HG02588 (cell line): ENCODE measurements around the gene GP1BA.

Experiments
- ATAC-seq: cut with Tn5 transposase; IDR thresholded peaks from one replicate; pipeline ENCODE4 v1.9.1; 2021; ENCODE audit warnings: mild to moderate bottlenecking, moderate library complexity; ENCODE audit not compliant: unreplicated experiment

Gene GP1BA

DNA sequence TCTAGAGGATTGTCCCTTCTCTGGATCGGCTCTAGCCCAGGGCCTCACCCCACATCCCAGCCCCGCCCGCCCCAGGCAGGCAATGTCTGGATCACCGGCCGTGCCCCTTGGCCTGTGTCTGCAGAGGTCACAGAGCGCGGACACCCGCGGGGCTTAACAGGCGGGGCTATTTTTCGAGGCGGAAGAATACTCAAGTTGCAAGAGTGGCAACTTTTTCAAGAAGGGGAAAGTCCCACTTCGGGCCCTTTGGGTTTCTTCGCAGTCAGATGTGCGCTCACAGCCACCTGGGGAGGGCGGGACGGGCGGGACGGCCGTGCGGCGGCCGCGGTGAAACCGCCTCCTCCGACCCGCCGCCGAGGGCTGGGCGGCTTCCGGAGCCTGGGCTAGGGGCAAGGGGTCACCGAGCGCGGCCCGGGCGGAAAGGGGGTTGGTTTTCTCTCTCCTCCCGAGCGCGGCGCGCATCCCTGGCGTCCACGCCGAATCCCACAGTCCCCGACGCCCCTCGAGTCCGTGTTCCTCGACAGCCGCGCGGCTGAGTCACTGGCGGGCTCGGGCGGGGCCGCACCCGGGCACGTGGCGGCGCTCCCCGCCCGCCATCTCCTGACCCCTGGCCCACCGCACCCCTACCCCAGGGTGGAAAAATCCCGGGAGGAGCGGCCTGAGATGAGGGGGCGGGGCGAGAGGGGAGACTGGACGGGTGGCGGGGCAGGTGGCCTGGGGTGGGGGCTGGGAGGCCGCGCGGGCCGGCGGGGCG, 17.4 kb downstream of the GP1BA start:
- ATAC-seq: peak; percentile 19

DNA sequence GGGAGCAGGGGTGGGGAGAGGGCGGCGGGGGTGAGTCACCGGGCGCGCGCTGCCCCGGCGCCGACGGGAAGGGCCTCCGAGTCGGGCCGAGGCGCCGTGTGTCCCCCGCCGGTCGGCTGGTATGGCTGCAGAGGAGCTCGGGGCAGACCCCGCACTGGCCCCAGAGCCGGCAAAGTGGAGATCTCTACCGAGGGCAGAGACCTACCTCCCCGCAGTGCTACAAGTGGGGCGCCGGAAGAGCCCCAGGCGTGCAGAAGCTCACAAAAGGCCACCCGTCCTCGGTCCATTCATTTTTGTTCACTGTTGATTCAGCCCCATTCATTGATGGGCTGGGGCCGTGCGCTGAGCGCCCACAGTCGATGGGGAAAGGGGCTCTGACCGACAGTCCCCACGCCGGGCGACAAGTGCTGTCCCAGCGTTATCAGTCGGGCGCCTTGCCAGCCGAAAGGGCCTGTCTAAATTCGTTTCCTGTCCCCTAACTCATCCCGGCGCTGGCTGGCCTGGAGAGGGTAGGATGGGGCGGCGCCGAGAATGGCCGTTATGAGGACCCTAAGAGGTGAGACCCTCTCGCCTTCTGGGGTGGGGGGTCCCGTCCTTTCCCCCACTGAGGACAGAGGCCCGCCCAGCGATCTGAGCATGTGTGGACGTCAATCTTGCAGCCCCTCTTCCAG, 18.1 kb downstream of the GP1BA start:
- ATAC-seq: peak; percentile 2

DNA sequence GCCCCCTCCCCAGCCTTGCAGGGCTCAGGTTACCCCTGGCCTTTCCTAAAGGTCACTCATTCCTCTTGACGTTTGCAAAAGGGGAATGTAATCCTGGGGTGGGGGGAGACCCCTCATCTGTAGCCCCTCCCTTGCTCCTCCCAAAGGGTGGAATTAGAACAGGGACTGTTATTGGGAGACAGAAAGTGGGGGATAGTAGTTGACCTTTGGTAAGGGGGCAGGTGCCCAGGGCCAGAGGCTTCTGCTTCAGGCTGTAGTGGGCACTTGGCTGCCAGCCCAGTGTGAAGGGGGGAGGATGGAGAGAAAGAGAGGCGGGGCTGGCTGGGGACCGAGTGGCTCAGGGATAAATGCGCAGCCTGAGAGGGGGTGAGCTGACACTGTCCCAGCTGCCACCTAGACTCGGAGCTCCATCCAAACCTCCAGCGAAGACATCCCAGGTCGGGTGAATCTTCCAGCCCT, 18.7 kb downstream of the GP1BA start, which contains the start of gene ENO3:
Gene ENO3, plus strand, starts transcription at position 374 of the 459 bp plus-strand sequence. CDS start 711 bp downstream, outside the sequence.
- no peak for ATAC-seq

DNA sequence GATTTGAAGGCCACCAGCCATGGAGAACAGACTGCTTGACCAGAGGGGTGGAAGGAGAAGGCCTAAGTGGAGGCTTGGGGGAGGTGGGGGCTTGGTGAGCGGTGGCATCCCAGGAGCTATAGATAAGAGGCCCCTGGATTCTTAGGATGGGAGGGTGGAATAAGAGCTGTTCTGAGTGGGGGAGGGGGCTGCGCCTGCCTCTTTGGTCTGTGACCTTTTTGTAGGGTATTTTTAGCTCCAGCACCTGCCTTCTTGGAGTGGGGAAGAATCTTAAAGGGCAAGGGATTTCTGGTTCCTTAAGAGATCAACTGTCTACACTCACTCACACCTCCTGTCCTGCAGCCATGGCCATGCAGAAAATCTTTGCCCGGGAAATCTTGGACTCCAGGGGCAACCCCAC, 19.4 kb downstream of the GP1BA start:
- ATAC-seq: no peak

DNA sequence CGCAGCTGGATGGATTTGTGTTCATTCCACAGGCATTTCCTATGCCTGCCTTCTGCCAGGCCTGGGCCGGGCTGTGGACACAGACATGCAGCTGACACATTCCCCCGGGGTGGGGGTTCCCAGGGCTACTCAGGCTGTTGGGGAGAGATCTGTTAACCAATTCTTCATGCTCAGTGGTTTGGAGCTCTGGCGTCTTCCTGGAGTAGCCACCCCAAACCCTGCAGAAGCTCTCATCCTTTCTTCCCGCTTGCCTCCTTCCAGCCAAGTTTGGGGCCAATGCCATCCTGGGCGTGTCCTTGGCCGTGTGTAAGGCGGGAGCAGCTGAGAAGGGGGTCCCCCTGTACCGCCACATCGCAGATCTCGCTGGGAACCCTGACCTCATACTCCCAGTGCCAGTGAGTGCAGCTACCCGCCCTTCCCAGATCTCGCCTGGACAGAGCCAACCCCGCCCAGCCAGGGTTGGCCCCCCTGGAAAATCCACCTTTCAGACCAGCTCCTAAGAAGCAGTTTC, 21.4 kb downstream of the GP1BA start:
- ATAC-seq: no peak

DNA sequence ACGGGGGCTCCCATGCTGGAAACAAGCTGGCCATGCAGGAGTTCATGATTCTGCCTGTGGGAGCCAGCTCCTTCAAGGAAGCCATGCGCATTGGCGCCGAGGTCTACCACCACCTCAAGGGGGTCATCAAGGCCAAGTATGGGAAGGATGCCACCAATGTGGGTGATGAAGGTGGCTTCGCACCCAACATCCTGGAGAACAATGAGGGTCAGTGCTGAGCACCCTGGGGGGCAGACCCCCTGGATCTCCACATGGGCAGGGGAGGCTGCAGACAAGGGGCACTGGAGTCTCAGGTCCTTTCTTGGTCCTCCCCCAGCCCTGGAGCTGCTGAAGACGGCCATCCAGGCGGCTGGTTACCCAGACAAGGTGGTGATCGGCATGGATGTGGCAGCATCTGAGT, 23.0 kb downstream of the GP1BA start:
- ATAC-seq: no peak

DNA sequence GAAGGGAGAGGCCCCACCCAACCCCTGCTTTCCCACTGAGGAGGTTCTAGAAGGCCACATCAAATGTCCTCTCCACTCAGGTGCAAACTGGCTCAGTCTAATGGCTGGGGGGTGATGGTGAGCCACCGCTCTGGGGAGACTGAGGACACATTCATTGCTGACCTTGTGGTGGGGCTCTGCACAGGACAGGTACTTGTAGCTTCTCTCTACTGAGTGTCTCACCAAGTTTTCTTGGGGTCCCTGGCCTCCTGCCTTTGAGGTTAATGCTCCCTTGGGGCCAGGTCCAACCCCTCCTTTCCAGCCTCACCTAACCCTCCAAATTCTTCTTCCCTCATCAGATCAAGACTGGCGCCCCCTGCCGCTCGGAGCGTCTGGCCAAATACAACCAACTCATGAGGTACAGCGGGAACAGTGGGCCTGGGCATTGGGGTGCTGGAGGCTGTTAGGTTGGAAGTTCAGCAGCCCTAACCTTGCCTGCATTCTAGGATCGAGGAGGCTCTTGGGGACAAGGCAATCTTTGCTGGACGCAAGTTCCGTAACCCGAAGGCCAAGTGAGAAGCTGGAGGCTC, 24.5 kb downstream of the GP1BA start:
- no peak for ATAC-seq

DNA sequence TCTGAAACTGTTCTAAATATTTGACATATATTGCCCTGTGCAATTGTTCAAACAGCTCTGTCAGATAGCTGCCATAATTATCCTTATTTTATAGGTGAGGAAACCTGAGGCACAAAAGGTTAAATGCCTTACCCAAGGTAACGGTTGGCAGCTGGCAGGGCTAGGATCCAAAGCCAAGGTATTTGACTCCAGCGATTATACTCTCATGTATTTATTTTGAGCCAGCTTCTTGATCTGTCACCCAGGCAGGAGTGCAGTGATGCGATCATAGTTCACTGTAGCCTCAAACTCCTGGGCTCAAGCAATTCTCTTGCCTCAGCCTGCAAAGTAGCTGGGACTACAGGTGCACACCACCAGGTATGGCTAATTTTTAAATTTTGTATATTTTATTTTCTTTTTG, 26.0 kb downstream of the GP1BA start:
- no peak for ATAC-seq

DNA sequence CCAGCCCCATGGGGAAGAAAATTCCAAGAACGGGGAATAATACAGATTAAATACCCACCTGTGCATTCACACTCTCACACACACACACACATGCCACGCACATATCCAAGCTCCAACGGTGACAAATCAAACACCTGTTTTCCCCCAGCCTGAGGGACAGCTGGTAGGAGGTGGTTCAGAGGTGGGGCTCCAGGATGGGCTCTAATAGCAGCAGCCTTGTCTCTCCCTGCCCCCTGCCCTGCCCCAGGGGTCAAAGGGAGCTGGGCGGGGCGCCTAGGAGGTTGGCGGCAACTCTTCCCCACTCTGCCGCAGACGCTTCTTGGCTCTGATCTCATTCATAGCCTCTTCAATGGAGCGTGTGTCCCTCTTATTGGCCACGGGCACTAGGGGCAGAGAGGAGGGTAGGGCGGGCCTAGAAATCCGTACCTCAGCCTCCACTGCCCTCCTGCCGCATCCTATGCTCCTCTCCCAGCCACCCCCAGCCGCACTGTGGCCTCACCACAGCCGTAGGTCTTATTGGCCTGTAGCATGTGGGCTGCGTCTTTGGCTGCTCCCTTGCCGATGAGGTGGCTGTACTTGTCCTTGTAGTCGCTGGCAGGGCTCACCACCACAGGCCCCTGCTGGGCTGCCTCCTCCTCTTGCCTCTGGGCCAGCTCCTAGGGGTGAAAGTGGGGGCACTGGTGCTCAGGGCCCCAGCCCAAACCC, 27.3 kb downstream of the GP1BA start:
- no peak for ATAC-seq

DNA sequence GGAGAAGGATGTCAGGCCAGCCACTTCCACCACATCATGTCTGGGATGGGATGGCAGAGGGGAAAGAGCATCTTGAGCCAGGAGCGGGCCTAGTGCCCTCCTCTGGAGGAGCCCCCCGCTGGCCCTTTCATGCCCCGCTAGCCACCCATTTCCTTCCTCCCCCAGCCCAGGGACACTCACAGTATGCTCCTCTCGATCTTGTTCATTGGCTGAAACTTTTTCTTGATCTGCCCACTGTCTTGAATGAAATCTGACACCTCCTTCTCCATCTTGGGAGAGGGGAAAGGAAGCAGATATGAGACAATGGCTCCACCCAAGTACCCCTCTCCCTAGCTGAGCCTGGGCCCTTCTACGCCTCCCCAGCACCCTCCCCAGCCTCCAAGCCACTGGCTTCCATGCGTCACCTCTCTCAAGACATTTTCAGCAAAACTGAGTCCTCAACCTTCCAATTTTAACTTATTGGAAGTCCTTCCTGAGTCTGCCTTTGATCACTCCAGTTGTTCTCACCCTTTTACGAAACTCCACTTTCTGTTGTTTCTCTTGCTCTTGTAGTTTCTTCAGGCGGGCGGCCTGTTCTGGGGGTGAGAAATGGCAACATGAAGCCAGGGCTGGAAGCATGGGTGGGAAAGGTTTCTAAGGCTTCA, 28.3 kb downstream of the GP1BA start:
- no peak for ATAC-seq

DNA sequence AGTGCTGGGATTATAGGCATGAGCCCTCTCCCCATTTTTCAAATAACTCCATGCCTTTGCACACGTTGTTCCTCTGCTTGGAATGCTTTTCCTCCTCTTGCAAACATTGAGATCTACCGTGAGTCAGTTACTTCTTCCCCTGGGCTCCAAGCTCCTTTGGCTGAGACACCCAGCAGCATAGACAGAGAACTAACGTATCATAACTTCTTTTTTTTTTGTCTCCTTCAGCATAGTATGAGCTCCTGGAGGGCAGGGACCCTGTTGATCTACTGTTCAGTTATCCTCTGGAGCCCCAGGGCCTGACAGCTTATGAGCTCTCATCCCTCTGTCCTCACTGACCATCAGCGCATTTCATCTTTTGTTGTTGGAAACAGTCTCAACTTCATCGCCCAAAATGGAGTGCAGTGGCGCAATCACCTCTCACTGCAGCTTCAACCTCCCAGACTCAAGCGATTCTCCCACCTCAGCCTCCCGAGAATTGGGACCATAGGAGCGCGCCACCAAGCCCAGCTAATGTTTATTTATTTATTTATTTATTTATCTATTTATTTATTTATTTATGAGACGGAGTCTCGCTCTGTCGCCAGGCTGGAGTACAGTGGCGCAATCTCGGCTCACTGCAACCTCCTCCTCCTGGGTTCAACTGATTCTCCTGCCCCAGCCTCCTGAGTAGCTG, 33.4 kb downstream of the GP1BA start:
- no peak for ATAC-seq

DNA sequence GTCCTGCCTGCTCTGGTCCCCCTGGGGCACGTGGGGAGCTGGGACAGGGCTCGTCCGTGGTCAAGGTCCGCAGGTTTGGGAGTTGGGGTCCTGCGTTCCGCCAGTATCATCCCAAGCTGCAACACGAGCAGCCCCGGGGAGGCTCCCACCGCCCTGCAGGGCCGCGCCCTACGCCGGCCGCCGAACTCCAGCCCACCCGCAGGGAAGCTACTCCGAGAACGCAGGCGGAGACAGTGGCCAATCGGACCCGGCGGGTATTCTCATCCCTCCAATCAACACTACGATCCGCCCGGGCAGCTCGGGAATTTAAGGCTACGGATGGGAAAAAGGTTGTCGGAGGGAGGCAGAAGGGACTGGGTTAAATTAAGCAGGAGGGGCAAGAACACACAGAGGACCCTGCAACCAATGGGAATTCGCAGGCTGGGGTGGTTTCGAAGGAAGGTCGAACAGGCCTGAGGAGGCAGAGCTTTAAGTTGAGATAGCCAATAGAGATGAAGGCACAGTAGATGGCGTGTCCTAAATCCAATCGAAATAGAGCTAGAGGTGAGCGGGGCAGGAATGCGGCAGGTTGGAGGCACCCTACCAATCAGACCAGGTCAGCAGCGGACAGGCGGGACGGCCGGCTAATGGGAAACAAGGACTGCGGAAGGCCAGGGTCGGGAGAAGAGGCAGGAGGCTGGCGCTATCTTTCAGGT, 34.9 kb downstream of the GP1BA start:
- ATAC-seq: peak; percentile 70

DNA sequence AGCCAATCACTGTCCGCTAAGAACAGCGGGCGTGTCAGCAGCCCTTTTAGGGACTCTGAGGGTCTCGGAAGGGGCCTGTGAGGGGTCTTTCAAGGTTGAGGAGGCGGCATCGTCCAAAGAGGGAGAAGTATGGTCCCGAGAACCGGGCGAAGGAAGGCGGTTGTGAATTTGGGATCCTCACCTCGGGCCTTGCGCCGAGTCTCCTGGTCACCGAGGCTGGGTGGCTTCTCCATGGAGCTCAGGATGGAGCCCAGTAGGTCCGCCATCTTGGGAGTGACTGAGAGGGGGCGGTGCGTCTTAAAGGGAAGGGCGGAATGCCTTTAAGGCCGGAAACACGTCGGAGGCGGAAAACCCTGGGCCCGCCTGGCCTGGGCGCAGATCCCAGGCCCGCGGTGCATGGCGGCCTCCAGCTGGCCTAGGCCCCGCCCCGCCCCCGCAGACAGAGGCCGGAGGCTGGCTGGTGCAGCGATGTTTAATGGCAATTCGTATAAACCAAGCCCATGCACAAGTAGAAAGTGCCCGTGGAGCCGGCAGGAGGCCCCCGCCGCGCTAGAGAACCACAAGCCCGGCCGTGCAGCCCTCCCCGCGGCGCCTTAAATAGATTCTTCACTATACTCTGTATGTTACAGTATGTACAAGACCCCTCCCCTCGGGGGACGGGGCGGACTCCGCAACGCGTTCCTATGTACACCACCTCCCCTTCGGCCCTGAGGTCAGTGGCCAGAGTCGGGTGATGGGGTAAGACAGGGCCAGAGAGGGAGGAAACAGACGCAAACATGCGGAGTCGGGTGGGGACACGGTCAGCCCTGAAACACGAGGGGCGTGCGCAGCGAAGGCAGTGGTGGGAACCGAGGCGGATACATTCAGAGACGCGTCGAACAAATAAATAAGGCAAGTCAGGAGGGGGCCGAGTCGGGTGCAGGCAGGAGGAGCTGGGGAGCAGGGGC, 35.7 kb downstream of the GP1BA start, which contains the start of gene SPAG7:
Gene SPAG7, minus strand, starts transcription at position 279 of the 947 bp plus-strand sequence. Its CDS starts 13 bp downstream, at position 266.
- peak; percentile 55 for ATAC-seq

DNA sequence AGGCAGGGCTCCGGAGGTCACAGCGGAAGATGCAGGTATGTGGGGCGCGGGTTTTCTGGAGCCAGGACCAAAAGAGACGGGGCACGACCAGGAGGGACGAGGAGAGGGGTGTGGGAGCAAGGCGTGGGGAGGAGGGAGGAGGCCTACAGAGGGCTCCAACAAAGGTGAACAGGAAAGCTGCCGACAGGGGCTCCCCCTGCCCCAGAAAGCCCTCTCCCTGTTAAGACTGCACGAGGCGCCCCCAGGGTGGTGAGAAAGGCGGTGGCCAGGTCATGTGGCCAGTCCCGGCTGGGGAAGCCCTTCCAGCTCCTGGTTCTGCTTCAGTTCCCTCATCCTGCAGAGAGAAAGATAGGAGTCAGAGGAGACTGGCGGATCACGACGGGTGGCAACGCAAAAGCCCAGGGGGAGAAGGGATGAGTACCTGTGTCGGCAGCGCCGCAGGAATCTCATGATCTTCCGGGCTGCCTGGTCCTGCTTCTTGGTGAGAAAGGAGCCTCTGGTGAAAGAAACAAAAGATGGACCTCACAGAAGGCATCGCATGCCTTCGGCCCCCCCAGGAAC, 36.5 kb downstream of the GP1BA start:
- ATAC-seq: no peak

DNA sequence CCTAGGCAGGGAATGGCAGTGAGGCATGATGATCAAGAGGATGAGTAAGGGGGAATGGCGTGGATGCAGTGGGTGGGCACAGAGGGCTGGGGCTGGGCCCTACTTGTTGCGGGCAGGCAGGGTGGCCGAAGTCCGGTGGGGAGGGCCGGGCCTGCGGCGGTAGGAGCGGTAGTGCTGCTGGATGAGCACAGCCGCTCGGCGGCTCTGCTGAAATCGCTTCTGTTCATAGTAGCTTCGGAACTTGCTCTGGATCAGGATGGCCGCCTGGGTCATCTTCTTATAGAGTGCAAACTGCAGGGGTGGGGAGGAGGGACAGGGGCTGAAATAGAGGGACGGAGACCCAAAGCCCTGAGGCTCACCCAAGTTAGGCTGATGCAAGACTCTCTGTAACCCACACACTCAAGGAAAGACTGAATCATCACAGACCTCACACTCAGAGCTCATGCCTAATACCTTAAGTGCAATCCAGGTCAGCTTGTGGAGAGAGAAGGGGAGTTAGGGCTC, 37.0 kb downstream of the GP1BA start:
- no peak for ATAC-seq

DNA sequence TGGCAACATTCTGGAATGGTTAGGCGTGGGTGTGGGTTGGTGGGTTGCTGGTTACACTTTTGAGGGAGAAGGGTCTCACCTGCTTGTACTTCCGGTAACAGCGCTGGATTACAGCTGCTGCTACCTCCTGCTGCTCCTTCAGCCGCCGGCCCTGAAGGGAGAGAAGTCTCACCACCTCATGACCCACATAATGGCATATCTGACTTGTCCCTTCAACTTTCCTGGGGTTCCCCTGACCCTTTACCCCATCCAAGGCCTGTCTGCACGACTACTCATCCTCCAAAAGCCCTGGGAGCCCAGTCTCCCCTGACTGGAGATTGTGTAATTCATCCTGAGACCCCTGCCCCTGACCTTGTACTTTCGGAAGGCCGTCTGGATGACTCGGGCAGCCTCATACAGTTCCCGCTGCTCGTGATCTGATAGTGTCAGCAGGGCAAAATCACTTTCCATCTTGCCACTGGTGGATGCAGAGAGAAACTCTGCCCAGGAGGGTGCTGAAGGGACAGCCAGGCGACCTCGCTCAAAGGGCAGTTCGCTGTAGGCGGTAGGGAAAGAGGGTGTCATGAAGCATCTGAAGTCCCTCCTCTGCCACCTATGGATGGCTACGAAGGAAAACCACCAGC, 37.6 kb downstream of the GP1BA start:
- no peak for ATAC-seq

DNA sequence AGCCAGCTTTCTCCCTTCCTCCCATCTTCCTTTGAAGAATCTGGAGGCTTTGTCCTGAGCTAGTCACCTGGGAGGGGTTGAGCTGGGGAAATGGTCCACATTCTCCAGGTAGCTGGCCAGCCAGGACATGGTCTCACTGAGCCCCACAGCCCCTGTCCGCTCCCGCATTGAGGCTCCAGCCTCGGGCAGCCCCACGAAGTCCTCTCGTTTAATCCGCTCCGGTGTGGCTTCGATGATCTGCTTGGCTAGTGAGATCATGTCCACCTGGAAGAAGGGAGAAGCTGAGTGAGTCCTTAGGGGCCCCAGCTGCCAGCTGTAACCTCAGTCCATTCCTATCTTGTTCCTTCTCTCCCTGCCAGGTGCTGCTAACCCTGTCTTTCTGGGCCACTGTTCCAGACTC, 38.2 kb downstream of the GP1BA start:
- no peak for ATAC-seq
